MCF 10A (cell line): Measurements from ENCODE around the gene WNT1. TPM values are rescaled to one million over a fixed set of nuclear protein-coding genes. Genes with fewer than 3 reads are reported as not detected.

Experiments used
- BruUV-seq: library from RNA; stranded (reverse); fragments of 400-500 nt; replicated peaks from 2 replicates; lab custom pipeline; 2021; lab: Mats Ljungman, UMichigan
- CTCF ChIA-PET: fragments of 300-600 bp; sonication (Branson Sonifier 250); formaldehyde crosslinking; extraction: SDS; loops from one replicate; lab custom pipeline; 2021; ENCODE audit warnings: antibody characterized with exemption, inconsistent platforms; lab: Yijun Ruan, JAX
- POLR2A ChIA-PET: fragments of 300-600, 350-650 bp; sonication (Branson Sonifier 250); formaldehyde crosslinking; extraction: SDS; loops from one replicate; lab custom pipeline; 2020; ENCODE audit warnings: antibody characterized with exemption, inconsistent platforms; lab: Yijun Ruan, JAX
- DNase-seq: peaks from one replicate; pipeline ENCODE4 v3.0.0-alpha.2; 2018; ENCODE audit not compliant: unreplicated experiment
- H3K27ac Mint-ChIP-seq: one replicate; pipeline ENCODE4 v1.8.0; 2022; ENCODE audit warnings: mild to moderate bottlenecking, low read depth, mixed read lengths; ENCODE audit not compliant: unreplicated experiment
- H3K27me3 Mint-ChIP-seq: one replicate; pipeline ENCODE4 v1.8.0; 2022; ENCODE audit warnings: mixed read lengths; ENCODE audit not compliant: insufficient read depth, unreplicated experiment
- H3K36me3 Mint-ChIP-seq: one replicate; pipeline ENCODE4 v1.8.0; 2022; ENCODE audit warnings: mild to moderate bottlenecking, moderate library complexity, mixed read lengths; ENCODE audit not compliant: insufficient read depth, unreplicated experiment
- H3K4me1 Mint-ChIP-seq: one replicate; pipeline ENCODE4 v1.8.0; 2022; ENCODE audit warnings: mixed read lengths; ENCODE audit not compliant: insufficient read depth, unreplicated experiment
- H3K4me3 Mint-ChIP-seq: one replicate; pipeline ENCODE4 v1.8.0; 2022; ENCODE audit warnings: mild to moderate bottlenecking, moderate library complexity, mixed read lengths; ENCODE audit not compliant: unreplicated experiment
- H3K9me3 Mint-ChIP-seq: one replicate; pipeline ENCODE4 v1.8.0; 2022; ENCODE audit warnings: mixed read lengths; ENCODE audit not compliant: unreplicated experiment
- intact Hi-C: fragments of 100-400 bp; cut with micrococcal nuclease; formaldehyde crosslinking; loops from 2 replicates; pipeline ENCODE4 v1.14.1; 2022
- total RNA-seq: library from RNA; stranded (reverse); gene quantifications from 2 replicates; pipeline ENCODE4 v1.2.3, GENCODE V29; 2022
- TF ChIP-seq, protein P1 (sequence below): fragments of 200-600 bp; IDR thresholded peaks from one replicate; pipeline ENCODE4 v1.8.0; 2022; ENCODE audit warnings: antibody characterized with exemption, mild to moderate bottlenecking; ENCODE audit not compliant: unreplicated experiment

WNT1 gene
- total RNA-seq, 1 experiment from 2014 or later = not detected

DNA sequence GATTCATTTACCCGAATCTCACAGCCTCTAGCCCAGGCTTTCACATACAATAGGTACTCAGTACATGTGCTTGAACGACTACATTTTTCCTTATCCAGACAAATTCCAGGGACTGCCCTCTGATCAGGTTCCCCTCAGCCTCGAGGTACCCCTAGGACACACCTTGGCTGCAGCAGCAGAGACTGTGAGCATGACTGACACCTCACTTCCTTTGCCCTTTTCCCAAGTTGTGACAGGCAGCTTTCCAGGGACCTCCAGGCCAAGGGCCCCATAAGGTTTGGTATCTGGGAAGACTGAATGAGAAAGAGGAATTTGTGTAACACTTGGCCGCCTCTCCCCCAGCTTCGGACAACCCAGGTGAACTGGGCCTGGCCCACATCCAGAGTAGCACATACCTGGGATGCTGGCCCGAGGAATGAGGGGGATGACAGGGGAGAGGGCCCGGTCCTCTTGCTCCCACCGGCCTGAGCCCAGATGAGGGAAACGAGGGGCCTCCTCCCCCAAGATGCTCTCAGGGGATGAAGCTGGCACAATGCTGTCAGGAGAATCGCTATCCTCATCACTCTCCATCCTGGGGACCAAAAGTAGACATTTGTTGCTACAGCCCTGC, 50.6 kb downstream of the WNT1 start:
- TF ChIP-seq, protein P1, sequence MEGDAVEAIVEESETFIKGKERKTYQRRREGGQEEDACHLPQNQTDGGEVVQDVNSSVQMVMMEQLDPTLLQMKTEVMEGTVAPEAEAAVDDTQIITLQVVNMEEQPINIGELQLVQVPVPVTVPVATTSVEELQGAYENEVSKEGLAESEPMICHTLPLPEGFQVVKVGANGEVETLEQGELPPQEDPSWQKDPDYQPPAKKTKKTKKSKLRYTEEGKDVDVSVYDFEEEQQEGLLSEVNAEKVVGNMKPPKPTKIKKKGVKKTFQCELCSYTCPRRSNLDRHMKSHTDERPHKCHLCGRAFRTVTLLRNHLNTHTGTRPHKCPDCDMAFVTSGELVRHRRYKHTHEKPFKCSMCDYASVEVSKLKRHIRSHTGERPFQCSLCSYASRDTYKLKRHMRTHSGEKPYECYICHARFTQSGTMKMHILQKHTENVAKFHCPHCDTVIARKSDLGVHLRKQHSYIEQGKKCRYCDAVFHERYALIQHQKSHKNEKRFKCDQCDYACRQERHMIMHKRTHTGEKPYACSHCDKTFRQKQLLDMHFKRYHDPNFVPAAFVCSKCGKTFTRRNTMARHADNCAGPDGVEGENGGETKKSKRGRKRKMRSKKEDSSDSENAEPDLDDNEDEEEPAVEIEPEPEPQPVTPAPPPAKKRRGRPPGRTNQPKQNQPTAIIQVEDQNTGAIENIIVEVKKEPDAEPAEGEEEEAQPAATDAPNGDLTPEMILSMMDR = no peak
- BruUV-seq = no TSS peak
- intact Hi-C loops = no loop called here
- CTCF ChIA-PET = interaction anchor here (1.4 kb wide), 1 partner anchor 70 kb away, joined by 5 read pairs; no protein-coding TSS in a partner anchor
- no peak overlapping the region for H3K27ac Mint-ChIP-seq
- POLR2A ChIA-PET = interaction anchor here (1.2 kb wide), 1 partner anchor 26 kb away, joined by 3 read pairs; no protein-coding TSS in a partner anchor
- no peaks in the 10 kb centered on the region for H3K9me3 Mint-ChIP-seq
- H3K4me3 Mint-ChIP-seq = no peak overlapping the region
- no peak for DNase-seq
- H3K36me3 Mint-ChIP-seq = peaks cover 77% of the 10 kb centered on the region
- no peaks in the 10 kb centered on the region for H3K4me1 Mint-ChIP-seq
- H3K27me3 Mint-ChIP-seq = no peaks in the 10 kb centered on the region

GRCh38 chr12:49030119-49030518, 52.0 kb downstream of the WNT1 start:
- Mint-ChIP-seq H3K9me3 (no peaks in the 10 kb centered on the region), H3K27ac (no peak overlapping the region), H3K36me3 (peaks cover 75% of the 10 kb centered on the region), H3K27me3 (no peaks in the 10 kb centered on the region), H3K4me1 (no peaks in the 10 kb centered on the region), H3K4me3 (no peak overlapping the region)
- no TSS peak for BruUV-seq
- no peak for DNase-seq
- intact Hi-C loops = no loop called here
- POLR2A ChIA-PET = interaction anchor here (1.1 to 1.3 kb wide), 3 partner anchors 10 to 236 kb away, joined by 3 to 8 read pairs (median 3); no protein-coding TSS in a partner anchor
- TF ChIP-seq, protein P1 = no peak
- CTCF ChIA-PET = interaction anchor here (0.6 to 1.4 kb wide), 3 partner anchors 10 to 140 kb away, joined by 3 to 5 read pairs (median 5); no protein-coding TSS in a partner anchor

DNA sequence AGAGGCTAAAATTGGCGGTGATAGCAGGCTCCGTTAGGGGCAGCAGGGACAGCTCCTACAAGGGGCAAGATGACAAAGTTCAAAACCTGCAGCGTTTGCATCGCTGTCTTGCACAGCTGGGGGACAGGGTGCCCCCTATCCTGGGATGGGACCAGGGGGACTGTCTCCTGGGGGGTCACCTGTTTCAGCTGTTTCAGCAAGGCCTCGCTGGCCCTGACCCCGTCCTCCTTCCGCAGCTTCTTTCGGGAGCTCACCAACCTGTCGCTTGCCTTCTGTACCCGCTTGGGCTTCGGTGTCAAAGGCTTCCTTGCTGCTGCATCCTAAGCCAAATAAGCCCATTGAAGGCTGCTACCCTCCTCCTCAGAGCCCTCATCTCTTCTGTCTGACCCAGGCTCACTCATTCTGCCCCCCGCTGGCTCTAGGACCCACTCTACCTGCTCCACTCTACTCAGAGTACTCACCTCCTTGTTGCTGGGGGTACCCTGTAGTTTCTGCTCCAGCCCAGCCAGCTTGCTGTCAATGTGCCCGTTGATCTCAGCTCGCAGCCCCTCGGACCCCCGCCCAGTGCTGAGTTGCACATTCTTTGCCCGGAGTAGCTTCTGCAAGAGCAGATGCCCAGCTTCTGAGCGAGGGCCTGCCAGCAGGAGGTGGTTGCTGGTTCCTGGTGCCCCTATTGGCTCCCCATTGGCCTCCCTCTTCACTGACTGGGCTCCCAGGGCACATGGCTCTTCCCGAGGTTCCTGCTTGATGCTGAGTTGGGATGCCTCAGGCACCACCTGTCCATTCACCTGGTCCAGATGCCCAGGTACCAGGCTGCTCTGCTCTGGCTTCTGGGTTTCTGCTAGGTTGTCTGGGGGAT, 52.8 kb downstream of the WNT1 start:
- Mint-ChIP-seq H3K27me3 (no peaks in the 10 kb centered on the region), H3K36me3 (peaks cover 76% of the 10 kb centered on the region), H3K4me1 (no peaks in the 10 kb centered on the region), H3K9me3 (no peaks in the 10 kb centered on the region), H3K4me3 (no peak overlapping the region), H3K27ac (no peak overlapping the region)
- no peak for DNase-seq
- no TSS peak for BruUV-seq
- POLR2A ChIA-PET = interaction anchor here (0.6 to 1.3 kb wide), 4 partner anchors 11 to 39 kb away, joined by 3 to 8 read pairs (median 4); partner anchors contain the start of gene RHEBL1
- intact Hi-C loops = no loop called here
- TF ChIP-seq, protein P1 = no peak
- CTCF ChIA-PET = interaction anchor here (0.7 to 1.1 kb wide), 2 partner anchors 13 to 141 kb away, joined by 4 to 5 read pairs; no protein-coding TSS in a partner anchor
